ENCODE results near the gene MTCL1. TPM values are rescaled to one million over a fixed set of nuclear protein-coding genes. Genes with fewer than 3 reads are reported as not detected.

Gene MTCL1
- total RNA-seq, 1 donor, result 59.6 TPM

DNA sequence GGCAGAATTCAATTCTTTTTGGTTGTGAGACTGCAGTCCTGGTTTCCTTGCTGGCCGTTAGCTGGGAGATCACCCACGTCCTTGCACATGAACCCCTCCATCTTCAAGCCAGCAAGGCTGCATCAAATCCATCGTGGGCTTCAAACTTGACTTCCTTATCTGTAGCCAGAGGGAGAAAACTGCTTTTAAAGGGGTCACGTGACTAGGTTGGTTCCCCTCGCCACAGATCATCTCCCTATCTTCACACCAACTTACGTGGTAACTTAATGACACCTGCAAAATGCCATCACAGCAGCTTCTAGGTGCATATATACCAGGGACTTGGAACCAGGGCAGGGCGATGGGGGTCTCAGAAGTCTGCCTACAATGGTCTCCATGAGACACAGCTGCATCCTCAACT lies 169.5 kb downstream of the MTCL1 start:
- H3K4me3 ChIP-seq (ENCODE audit: low read depth, low read length), result no peak overlapping the region

GRCh38 chr18:8876887-8877286 lies 171.5 kb downstream of the MTCL1 start:
- TF ChIP-seq, protein P1, sequence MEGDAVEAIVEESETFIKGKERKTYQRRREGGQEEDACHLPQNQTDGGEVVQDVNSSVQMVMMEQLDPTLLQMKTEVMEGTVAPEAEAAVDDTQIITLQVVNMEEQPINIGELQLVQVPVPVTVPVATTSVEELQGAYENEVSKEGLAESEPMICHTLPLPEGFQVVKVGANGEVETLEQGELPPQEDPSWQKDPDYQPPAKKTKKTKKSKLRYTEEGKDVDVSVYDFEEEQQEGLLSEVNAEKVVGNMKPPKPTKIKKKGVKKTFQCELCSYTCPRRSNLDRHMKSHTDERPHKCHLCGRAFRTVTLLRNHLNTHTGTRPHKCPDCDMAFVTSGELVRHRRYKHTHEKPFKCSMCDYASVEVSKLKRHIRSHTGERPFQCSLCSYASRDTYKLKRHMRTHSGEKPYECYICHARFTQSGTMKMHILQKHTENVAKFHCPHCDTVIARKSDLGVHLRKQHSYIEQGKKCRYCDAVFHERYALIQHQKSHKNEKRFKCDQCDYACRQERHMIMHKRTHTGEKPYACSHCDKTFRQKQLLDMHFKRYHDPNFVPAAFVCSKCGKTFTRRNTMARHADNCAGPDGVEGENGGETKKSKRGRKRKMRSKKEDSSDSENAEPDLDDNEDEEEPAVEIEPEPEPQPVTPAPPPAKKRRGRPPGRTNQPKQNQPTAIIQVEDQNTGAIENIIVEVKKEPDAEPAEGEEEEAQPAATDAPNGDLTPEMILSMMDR (IDR thresholded peaks at IDR 0.05; ENCODE audit: insufficient read depth, low read depth, low read length), result no peak
- no peak for DNase-seq (ENCODE audit: low read depth)
- H3K4me3 ChIP-seq (ENCODE audit: low read depth, low read length), result no peak overlapping the region

More for the DNA sequence above, 169.5 kb downstream of the MTCL1 start:
- TF ChIP-seq, protein P1 (IDR thresholded peaks at IDR 0.05; ENCODE audit: insufficient read depth, low read depth, low read length), result no peak
- DNase-seq (ENCODE audit: low read depth), result no peak

GRCh38 chr18:8881103-8881502 lies 175.7 kb downstream of the MTCL1 start:
- no peak for DNase-seq (ENCODE audit: low read depth)
- TF ChIP-seq, protein P1 (IDR thresholded peaks at IDR 0.05; ENCODE audit: insufficient read depth, low read depth, low read length), result no peak
- no peak overlapping the region for H3K4me3 ChIP-seq (ENCODE audit: low read depth, low read length)

Small RNA genes lying within 50 kb of the gene (small RNA-seq; reads per million reads assigned to genes)
- not detected for gene RF00019

Other genes starting within 250 kb of the MTCL1 start
- 49.6 and 64.8 TPM in 2 replicates for gene RAB12, start 96.1 kb upstream of the MTCL1 start, total RNA-seq

Data from fibroblast of villous mesenchyme (primary cell).